DMS 273 treated with DMSO at 0.1 percent for 48 hours (cell line): ENCODE data around the gene SRD5A1.
A peak's percentile ranks its signal among the peaks of the same experiment; 100 is the strongest.

Experiments
- DNase-seq: peaks from one replicate; lab custom pipeline; 2025; lab: John Stamatoyannopoulos, UW

Gene SRD5A1

GRCh38 chr5:6684075-6684474 lies 50.8 kb downstream of the SRD5A1 start:
- no peak for DNase-seq

GRCh38 chr5:6686501-6686900 lies 53.3 kb downstream of the SRD5A1 start:
- DNase-seq = no peak

- no peak for DNase-seq
These were observed 53.7 kb downstream of the SRD5A1 start for GRCh38 chr5:6686915-6687409.

- DNase-seq = no peak
These were observed 54.3 kb downstream of the SRD5A1 start for GRCh38 chr5:6687505-6687904.

GRCh38 chr5:6692906-6693305 lies 59.7 kb downstream of the SRD5A1 start:
- no peak for DNase-seq

GRCh38 chr5:6698696-6699095 lies 65.5 kb downstream of the SRD5A1 start:
- no peak for DNase-seq

GRCh38 chr5:6699357-6699756 lies 66.1 kb downstream of the SRD5A1 start:
- no peak for DNase-seq

- DNase-seq = no peak
These were observed 66.9 kb downstream of the SRD5A1 start for GRCh38 chr5:6700074-6700684.

GRCh38 chr5:6700685-6701355 lies 67.6 kb downstream of the SRD5A1 start:
- no peak for DNase-seq

GRCh38 chr5:6701491-6701890 lies 68.3 kb downstream of the SRD5A1 start:
- DNase-seq = no peak

GRCh38 chr5:6702633-6703032 lies 69.4 kb downstream of the SRD5A1 start:
- DNase-seq = no peak

- no peak for DNase-seq
These were observed 70.6 kb downstream of the SRD5A1 start for GRCh38 chr5:6703806-6704205.

GRCh38 chr5:6704361-6704851 lies 71.2 kb downstream of the SRD5A1 start:
- DNase-seq = no peak

- no peak for DNase-seq
These were observed 71.8 kb downstream of the SRD5A1 start for GRCh38 chr5:6705088-6705487.

- no peak for DNase-seq
These were observed 72.7 kb downstream of the SRD5A1 start for GRCh38 chr5:6705959-6706358.

- no peak for DNase-seq
These were observed 74.6 kb downstream of the SRD5A1 start for GRCh38 chr5:6707852-6708251.

GRCh38 chr5:6708814-6709213 lies 75.6 kb downstream of the SRD5A1 start:
- no peak for DNase-seq

- no peak for DNase-seq
These were observed 76.8 kb downstream of the SRD5A1 start for GRCh38 chr5:6710070-6710469.

GRCh38 chr5:6710551-6711318 lies 77.5 kb downstream of the SRD5A1 start:
- DNase-seq = no peak

- DNase-seq = no peak
These were observed 78.3 kb downstream of the SRD5A1 start for GRCh38 chr5:6711409-6712141.

- peak; percentile 12 for DNase-seq
These were observed 78.9 kb downstream of the SRD5A1 start for GRCh38 chr5:6712142-6712576.
